WTC11 (cell line): ENCODE results near the gene PPP1R9A. TPM values are rescaled to one million over a fixed set of nuclear protein-coding genes. Genes with fewer than 3 reads are reported as not detected.

ENCODE experiments used
- ATAC-seq: fragments of 200-7000 bp; cut with Tn5 transposase; 2 replicates; pipeline ENCODE4 v1.10.0; 2021; ENCODE audit warnings: mild to moderate bottlenecking, moderate library complexity
- CTCF ChIA-PET: fragments of 300-600 bp; sonication (Branson Sonifier 250); formaldehyde crosslinking; loops from one replicate; lab custom pipeline; 2021; ENCODE audit warnings: antibody characterized with exemption; lab: Charles Lee
- POLR2A ChIA-PET: fragments of 350-600 bp; sonication (Branson Sonifier 250); formaldehyde crosslinking; loops from one replicate; lab custom pipeline; 2021; ENCODE audit warnings: antibody characterized with exemption; lab: Charles Lee
- DNase-seq: peaks from one replicate; pipeline ENCODE4 v3.0.0; 2021; ENCODE audit warnings: low spot score
- H3K27ac Mint-ChIP-seq: 2 replicates; pipeline ENCODE4 v1.8.0; 2021; ENCODE audit warnings: mixed read lengths
- H3K27me3 Mint-ChIP-seq: 2 replicates; pipeline ENCODE4 v1.8.0; 2021; ENCODE audit warnings: low read depth, mild to moderate bottlenecking, moderate library complexity, mixed read lengths
- H3K36me3 Mint-ChIP-seq: 2 replicates; pipeline ENCODE4 v1.8.0; 2021; ENCODE audit warnings: mixed read lengths
- H3K4me1 Mint-ChIP-seq: 2 replicates; pipeline ENCODE4 v1.8.0; 2022; ENCODE audit warnings: mixed read lengths
- H3K4me3 Mint-ChIP-seq: 2 replicates; pipeline ENCODE4 v1.8.0; 2021; ENCODE audit warnings: mild to moderate bottlenecking, moderate library complexity, mixed read lengths
- H3K9me3 Mint-ChIP-seq: 2 replicates; pipeline ENCODE4 v1.8.0; 2021; ENCODE audit warnings: mixed read lengths
- AFF4 ChIP-seq: sonication (generic); formaldehyde crosslinking; IDR thresholded peaks from 2 replicates; pipeline ENCODE4 v1.8.1; 2023; ENCODE audit warnings: mild to moderate bottlenecking, missing genetic modification reagents, borderline replicate concordance
- ATF2 ChIP-seq: sonication (generic); formaldehyde crosslinking; IDR thresholded peaks from 2 replicates; pipeline ENCODE4 v1.8.1; 2022; ENCODE audit warnings: low read depth, missing genetic modification reagents, borderline replicate concordance
- E2F1 ChIP-seq: sonication (generic); formaldehyde crosslinking; IDR thresholded peaks from 2 replicates; pipeline ENCODE4 v1.8.0; 2022; ENCODE audit warnings: mild to moderate bottlenecking, missing genetic modification reagents
- E2F4 ChIP-seq: sonication (generic); formaldehyde crosslinking; IDR thresholded peaks from 2 replicates; pipeline ENCODE4 v1.8.1; 2022; ENCODE audit warnings: low read depth, mild to moderate bottlenecking, moderate library complexity, missing genetic modification reagents, borderline replicate concordance
- E2F5 ChIP-seq: sonication (generic); formaldehyde crosslinking; IDR thresholded peaks from 2 replicates; pipeline ENCODE4 v1.8.1; 2022; ENCODE audit warnings: mild to moderate bottlenecking, moderate library complexity, missing genetic modification reagents
- ELF4 ChIP-seq: sonication (generic); formaldehyde crosslinking; IDR thresholded peaks from 2 replicates; pipeline ENCODE4 v1.8.1; 2022; ENCODE audit warnings: low read depth, mild to moderate bottlenecking, moderate library complexity, missing genetic modification reagents
- EMX1 ChIP-seq: fragments of 250-450 bp; sonication (Bioruptor Pico); IDR thresholded peaks from 2 replicates; pipeline ENCODE4 v1.8.0; 2021; ENCODE audit warnings: mild to moderate bottlenecking
- ESRRA ChIP-seq: sonication (generic); formaldehyde crosslinking; IDR thresholded peaks from 2 replicates; pipeline ENCODE4 v1.8.1; 2022; ENCODE audit warnings: mild to moderate bottlenecking, missing genetic modification reagents, borderline replicate concordance
- PRDM15 ChIP-seq: sonication (generic); formaldehyde crosslinking; IDR thresholded peaks from 2 replicates; pipeline ENCODE4 v1.8.0; 2022; ENCODE audit warnings: missing genetic modification reagents
- RELA ChIP-seq: sonication (generic); formaldehyde crosslinking; IDR thresholded peaks from 2 replicates; pipeline ENCODE4 v1.8.1; 2022; ENCODE audit warnings: missing genetic modification reagents, mild to moderate bottlenecking, borderline replicate concordance
- SOX15 ChIP-seq: fragments of 250-450 bp; sonication (Bioruptor Pico); IDR thresholded peaks from 2 replicates; pipeline ENCODE4 v1.9.0; 2021; ENCODE audit warnings: mild to moderate bottlenecking
- ZBTB21 ChIP-seq: sonication (generic); formaldehyde crosslinking; IDR thresholded peaks from 2 replicates; pipeline ENCODE4 v1.8.1; 2023; ENCODE audit warnings: mild to moderate bottlenecking, missing genetic modification reagents, borderline replicate concordance
- ZBTB43 ChIP-seq: sonication (generic); formaldehyde crosslinking; IDR thresholded peaks from 2 replicates; pipeline ENCODE4 v1.8.1; 2023; ENCODE audit warnings: mild to moderate bottlenecking, missing genetic modification reagents
- ZNF138 ChIP-seq: sonication (generic); formaldehyde crosslinking; conservative IDR thresholded peaks from 2 replicates; pipeline ENCODE4 v1.8.1; 2022; ENCODE audit warnings: mild to moderate bottlenecking, moderate library complexity, missing genetic modification reagents
- ZNF317 ChIP-seq: sonication (generic); formaldehyde crosslinking; IDR thresholded peaks from 2 replicates; pipeline ENCODE4 v1.8.1; 2023; ENCODE audit warnings: low read depth, mild to moderate bottlenecking, moderate library complexity, missing genetic modification reagents, borderline replicate concordance
- ZNF425 ChIP-seq: fragments of 250-450 bp; sonication (Bioruptor Pico); conservative IDR thresholded peaks from 2 replicates; pipeline ENCODE4 v1.9.0; 2021; ENCODE audit warnings: mild to moderate bottlenecking
- total RNA-seq: library from RNA; stranded (reverse); gene quantifications from 3 replicates; pipeline ENCODE4 v1.2.3, GENCODE V29; 2021

The PPP1R9A gene
- total RNA-seq, 1 experiment from 2014 or later = 16.8 TPM

- TF ChIP-seq PRDM15 (CRISPR knock-in tag) (no peak), ZBTB43 (no peak), E2F1 (CRISPR knock-in tag) (no peak), EMX1 (no peak)
Observed at GRCh38 chr7:95317966-95318365, 410.6 kb downstream of the PPP1R9A start (continued).

GRCh38 chr7:95318501-95319100 is 411.2 kb downstream of the PPP1R9A start:
- Mint-ChIP-seq H3K4me1 (no peaks in the 10 kb centered on the region), H3K27me3 (no peaks in the 10 kb centered on the region; the same call in 1 of the 2 replicates), H3K27ac (no peak overlapping the region), H3K4me3 (no peak overlapping the region), H3K36me3 (no peaks in the 10 kb centered on the region), H3K9me3 (no peaks in the 10 kb centered on the region)
- DNase-seq (no peak), ATAC-seq (no peak)
- no peak for TF ChIP-seq RELA (CRISPR knock-in tag)
- no peak for TF ChIP-seq SOX15
- no peak for TF ChIP-seq ATF2 (CRISPR knock-in tag)
- no peak for TF ChIP-seq E2F5
- TF ChIP-seq ELF4 (CRISPR knock-in tag) = no peak
- POLR2A ChIA-PET = interaction anchor here (0.6 kb wide), 1 partner anchor 113 kb away, joined by 4 read pairs; no protein-coding TSS in a partner anchor
- CTCF ChIA-PET = no interaction called here

GRCh38 chr7:95319570-95319969 is 412.2 kb downstream of the PPP1R9A start:
- Mint-ChIP-seq H3K9me3 (no peaks in the 10 kb centered on the region), H3K4me1 (no peaks in the 10 kb centered on the region), H3K27me3 (peaks cover 3% of the 10 kb centered on the region; the same call in 1 of the 2 replicates), H3K27ac (no peak overlapping the region), H3K4me3 (no peak overlapping the region), H3K36me3 (no peaks in the 10 kb centered on the region)
- ChIA-PET CTCF (no interaction called here), POLR2A (no interaction called here)
- ATAC-seq (no peak), DNase-seq (no peak)
- TF ChIP-seq AFF4 (CRISPR knock-in tag) (no peak), ZNF317 (CRISPR knock-in tag) (no peak), ZBTB21 (no peak), ESRRA (CRISPR knock-in tag) (no peak), E2F4 (CRISPR knock-in tag) (no peak), ZNF425 (no peak), ZNF138 (CRISPR knock-in tag) (no peak)
